Activated CD8-positive, alpha-beta memory T cell treated with anti-CD3 and anti-CD28 coated beads for 24 hours (primary cell): ENCODE measurements around the gene SERPINB7.

Experiments
- DNase-seq: peaks from one replicate; pipeline ENCODE4 v3.0.0-alpha.2; 2020

The SERPINB7 gene

GRCh38 chr18:63788447-63789096 lies 13.4 kb downstream of the SERPINB7 start:
- DNase-seq, result peak; percentile 56

DNA sequence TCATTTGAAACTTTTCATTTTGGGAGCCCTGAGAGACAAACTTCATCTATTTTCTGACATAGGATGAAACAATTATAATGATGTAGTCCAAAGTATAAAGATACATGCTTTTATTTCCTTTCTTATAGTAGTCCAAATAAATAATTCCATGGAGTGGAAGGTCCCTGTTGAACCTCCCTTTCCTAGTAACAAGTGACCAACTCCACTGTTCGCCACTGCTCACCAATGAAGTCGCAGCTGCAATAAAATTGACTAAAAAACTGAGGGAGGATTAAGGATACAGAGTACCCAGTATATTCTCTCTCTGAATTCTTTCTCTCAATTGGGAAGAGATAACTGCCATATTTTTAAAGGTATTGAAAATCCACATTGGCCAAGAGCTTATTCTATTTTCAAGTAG lies 14.1 kb downstream of the SERPINB7 start:
- no peak for DNase-seq

- no peak for DNase-seq
These were observed 20.4 kb downstream of the SERPINB7 start for GRCh38 chr18:63795606-63796005.

DNA sequence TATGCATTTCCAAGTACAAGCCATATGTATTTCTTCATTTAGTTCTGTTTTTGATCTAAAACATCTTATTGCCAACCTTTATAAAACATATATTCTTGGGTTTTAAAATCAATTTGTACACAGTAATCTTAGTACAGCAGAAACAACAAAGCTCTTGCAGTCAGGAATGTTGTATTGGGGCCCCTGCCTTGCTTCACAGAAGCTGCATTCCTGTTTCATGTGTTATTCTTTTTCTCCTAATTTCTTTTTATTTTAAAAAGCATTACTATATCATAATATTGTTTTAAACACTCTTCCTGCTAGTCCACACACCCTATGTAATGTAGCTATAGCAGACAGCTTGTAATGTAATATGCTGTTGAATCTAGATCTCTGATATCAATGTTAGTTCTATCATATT lies 24.0 kb downstream of the SERPINB7 start:
- no peak for DNase-seq

GRCh38 chr18:63801343-63801742 lies 26.1 kb downstream of the SERPINB7 start:
- DNase-seq, result no peak

DNA sequence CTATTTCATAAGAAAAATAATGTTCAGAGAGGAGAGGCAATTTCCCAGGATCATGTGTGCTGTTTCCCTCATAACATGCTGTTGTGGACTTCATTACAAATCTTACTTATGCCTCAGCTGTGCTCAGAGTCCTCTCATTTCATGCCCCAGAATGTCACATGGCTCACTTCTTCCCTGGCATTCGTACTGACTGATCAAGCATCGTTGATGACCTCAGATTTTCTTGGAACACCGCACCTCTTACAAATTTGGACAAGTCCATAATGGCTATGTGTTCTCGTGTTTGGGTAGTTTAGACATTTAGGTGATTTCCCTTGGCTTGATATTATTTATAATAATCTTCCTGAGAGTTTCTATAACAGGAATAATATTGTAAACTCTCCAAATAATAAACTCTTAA lies 32.9 kb downstream of the SERPINB7 start:
- no peak for DNase-seq

- no peak for DNase-seq
These were observed 42.3 kb downstream of the SERPINB7 start for GRCh38 chr18:63817441-63818051.

GRCh38 chr18:63818212-63818611 lies 43.0 kb downstream of the SERPINB7 start:
- DNase-seq, result no peak

DNA sequence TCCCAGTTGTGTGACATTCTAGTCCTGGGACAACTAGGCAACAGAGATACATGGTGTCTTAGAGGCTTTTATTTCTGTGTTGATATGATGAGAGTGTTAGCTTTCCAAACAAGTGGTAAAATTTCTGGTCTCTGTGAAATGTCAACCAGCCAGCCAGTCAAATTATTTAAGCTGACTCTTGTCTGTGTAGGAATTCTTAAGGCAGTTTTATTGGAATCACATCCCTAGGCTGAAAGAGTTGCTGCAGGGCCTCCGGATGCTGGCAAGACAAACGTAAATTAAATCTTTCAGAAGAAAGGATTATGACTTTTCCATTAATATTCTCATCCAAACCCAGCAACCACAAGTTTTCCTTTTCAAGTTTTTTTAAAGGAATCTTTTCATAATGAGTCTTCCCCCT lies 44.6 kb downstream of the SERPINB7 start:
- no peak for DNase-seq

- DNase-seq, result no peak
These were observed 45.5 kb downstream of the SERPINB7 start for GRCh38 chr18:63820694-63821093.

- DNase-seq, result no peak
These were observed 48.5 kb downstream of the SERPINB7 start for GRCh38 chr18:63823516-63824219.

DNA sequence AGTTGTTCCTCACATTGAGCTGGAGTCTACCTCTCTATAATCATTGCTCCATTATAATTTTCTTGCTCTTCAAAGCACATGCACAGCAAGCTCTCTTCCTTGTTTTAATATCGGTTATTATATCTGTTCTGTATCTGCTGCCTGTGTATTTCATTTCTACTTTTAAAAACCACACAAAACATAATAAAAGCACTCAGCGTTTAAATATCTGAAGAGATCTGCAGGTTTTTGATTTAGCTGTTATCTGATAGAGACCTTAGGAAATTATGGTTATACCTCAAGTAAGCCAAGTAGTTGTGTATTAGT lies 49.0 kb downstream of the SERPINB7 start:
- no peak for DNase-seq

GRCh38 chr18:63828120-63828519 lies 52.9 kb downstream of the SERPINB7 start:
- no peak for DNase-seq

DNA sequence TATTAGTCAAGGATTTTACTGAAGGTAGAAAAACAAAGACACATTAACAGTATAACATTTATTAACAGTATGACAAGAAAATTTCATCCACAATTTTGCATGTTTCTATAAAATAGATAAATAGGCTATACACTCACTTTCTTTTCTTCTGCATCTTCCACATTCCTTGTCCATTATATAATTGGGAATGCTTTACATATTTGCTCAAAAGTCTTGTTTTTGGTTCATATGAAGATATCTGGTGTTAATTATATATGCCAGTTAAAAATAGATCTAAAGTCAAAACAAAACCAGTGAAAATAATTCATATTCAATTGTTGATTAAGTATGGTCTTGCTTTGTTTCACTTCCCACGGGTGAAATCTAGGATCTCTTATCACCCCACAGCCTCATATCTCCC lies 53.4 kb downstream of the SERPINB7 start:
- no peak for DNase-seq

DNA sequence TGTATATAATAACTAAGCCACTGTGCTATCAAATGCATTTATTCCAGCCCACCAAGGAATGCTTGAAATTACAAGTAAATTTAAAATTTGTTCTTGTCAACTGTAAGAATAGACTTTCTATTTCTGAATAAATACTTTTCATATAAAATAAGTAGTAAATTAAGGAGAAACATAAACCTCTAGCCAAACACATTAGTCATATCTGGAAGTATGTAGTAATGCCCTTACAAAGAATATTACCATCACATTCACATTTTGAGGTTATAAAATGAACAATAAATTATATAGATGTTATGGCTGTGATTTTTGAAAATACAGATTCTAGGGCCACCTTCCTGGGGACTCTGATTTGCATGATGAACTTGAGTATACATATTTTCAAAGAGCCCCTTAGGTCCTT lies 54.7 kb downstream of the SERPINB7 start:
- no peak for DNase-seq

DNA sequence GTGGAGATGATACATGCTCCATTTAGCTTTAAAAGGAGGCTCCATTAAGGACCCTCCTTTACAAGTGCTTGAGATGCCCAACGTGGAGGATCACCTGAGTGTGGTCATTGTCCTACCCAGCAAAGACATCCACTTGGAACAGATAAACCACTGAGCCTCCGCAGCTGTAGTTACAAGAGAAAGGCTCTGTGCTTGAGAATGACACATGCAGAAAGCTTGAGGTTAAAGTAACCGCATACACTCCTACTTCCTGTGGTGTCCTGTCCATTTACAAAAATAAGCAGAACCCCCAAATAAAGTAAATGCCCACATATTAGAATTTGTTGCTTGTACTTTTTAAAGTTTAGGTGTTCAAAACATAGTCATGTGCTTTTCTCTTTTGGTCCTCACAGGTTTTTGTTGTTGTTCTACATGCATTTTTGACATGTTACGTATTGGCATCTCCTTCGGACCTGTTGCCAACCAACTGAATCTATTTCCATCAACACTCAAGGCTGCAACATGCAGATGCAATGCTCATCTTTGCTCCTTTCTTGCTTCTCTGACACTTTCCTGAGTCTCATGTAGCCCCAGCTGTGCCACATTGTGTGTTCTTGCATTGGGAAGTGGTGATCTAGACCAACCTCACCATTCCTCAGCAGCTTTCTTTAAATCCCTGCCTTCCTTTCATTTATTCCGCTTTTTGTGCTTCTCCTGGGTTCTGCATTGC lies 56.0 kb downstream of the SERPINB7 start:
- DNase-seq, result no peak

- no peak for DNase-seq
These were observed 57.3 kb downstream of the SERPINB7 start for GRCh38 chr18:63832470-63832869.

GRCh38 chr18:63834471-63835113 lies 59.4 kb downstream of the SERPINB7 start:
- DNase-seq, result no peak

- DNase-seq, result no peak
These were observed 61.2 kb downstream of the SERPINB7 start for GRCh38 chr18:63836456-63836855.

DNA sequence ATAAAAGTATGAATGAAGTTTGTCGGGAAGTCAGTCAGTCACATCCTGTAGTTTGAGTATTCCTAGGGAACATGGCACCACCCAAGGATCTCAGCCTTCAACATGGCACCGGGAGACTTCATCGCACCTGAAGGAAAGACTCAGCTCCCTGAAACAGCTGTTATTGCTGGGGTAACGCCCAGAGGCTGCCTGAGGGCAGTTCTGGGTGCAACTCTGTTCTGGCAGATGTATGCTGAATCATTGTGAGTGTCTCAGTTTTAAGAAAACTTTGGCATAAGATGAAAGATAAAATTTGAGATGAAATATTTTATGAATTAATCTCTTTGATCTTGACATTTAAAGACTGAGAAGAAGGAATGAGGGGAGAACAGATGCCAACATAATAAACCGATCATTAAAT lies 62.4 kb downstream of the SERPINB7 start:
- no peak for DNase-seq

DNA sequence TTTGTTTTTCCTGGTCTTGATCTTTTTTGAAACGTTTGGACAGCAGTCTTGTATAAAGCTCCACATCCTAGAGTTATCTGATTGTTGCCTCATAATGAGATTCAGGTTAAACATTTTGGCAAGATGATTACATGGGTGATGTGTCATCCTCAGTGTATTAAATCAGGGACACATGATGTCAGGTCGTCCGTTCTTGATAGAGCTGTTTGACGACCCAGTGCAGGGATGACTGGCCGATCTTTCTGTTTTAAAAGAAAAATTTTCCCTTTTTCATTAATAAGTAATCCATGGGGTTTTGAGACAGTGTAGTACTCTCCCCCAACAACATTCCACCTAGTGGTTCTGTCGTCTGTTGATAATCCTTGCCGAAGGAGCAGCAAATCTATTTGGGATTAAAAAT lies 67.8 kb downstream of the SERPINB7 start:
- no peak for DNase-seq

GRCh38 chr18:63844254-63844653 lies 69.0 kb downstream of the SERPINB7 start:
- no peak for DNase-seq

DNA sequence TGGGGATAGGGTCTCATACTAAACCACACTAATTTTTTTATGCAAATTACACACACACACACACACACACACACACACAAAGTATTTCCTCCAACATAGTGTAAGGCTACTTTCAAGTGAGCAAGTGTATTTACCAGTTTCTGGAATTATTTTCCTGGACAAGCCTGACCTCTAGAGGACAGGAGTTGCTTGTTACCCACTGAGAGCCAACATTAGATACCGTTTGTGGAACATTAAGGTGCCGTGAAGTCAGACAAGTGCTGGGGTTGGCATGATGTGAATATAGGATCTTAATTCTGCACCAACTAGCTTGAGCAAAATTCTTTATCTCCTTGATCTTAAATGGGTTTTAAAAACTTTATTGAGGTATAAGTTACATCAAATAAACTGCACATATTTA lies 72.9 kb downstream of the SERPINB7 start:
- DNase-seq, result no peak
